HEK293 (cell line): ENCODE data around the gene CRIM1.

Source experiments
- CTCF ChIA-PET: fragments of 350-600 bp; formaldehyde crosslinking; extraction: SDS; loops from one replicate; lab custom pipeline; 2021; ENCODE audit warnings: antibody characterized with exemption; lab: Yijun Ruan, JAX
- POLR2A ChIA-PET: fragments of 300-600 bp; formaldehyde crosslinking; extraction: SDS; loops from one replicate; lab custom pipeline; 2020; ENCODE audit warnings: antibody characterized with exemption, inconsistent platforms; lab: Yijun Ruan, JAX
- H3K27ac ChIP-seq: fragments of 200-500 bp; sonication (Bioruptor generic); 2 replicates; pipeline ENCODE4 v1.5.1; 2014; ENCODE audit warnings: low read depth, low read length, control low read depth, inconsistent platforms; ENCODE audit errors: extremely low read depth
- H3K36me3 ChIP-seq, 2 experiments: fragments of 200-500 bp in 1 of 2; sonication (Bioruptor generic) in 1 of 2; 1 replicate in 1 of 2; 2 replicates in 1 of 2; pipeline ENCODE4 v1.5.1; 2014 to 2017; ENCODE audit warnings: inconsistent platforms in 2 of 2, low read length in 2 of 2; ENCODE audit not compliant: control insufficient read depth in 2 of 2, insufficient read depth in 1 of 2
- H3K4me1 ChIP-seq: fragments of 200-500 bp; sonication (Bioruptor generic); 2 replicates; pipeline ENCODE4 v1.5.1; 2014; ENCODE audit warnings: mild to moderate bottlenecking, low read length, inconsistent platforms; ENCODE audit not compliant: control insufficient read depth, insufficient read depth
- H3K4me3 ChIP-seq: 2 replicates; pipeline ENCODE4 v1.5.1; 2011; ENCODE audit warnings: low read depth, mild to moderate bottlenecking, control low read depth, low read length, moderate library complexity
- H3K9me3 ChIP-seq: fragments of 200-500 bp; sonication (Bioruptor generic); 2 replicates; pipeline ENCODE4 v1.5.1; 2014; ENCODE audit warnings: low read depth, low read length, inconsistent platforms; ENCODE audit not compliant: control insufficient read depth, insufficient read depth
- BCL11B ChIP-seq: fragments of 450-650 bp; formaldehyde crosslinking; IDR thresholded peaks from 2 replicates; pipeline ENCODE4 v1.5.1; 2016; ENCODE audit warnings: low read depth, missing biosample characterization, missing genetic modification characterization
- KLF1 ChIP-seq: fragments of 450-650 bp; formaldehyde crosslinking; IDR thresholded peaks from 2 replicates; pipeline ENCODE4 v1.5.1; 2016; ENCODE audit warnings: missing biosample characterization, missing genetic modification characterization
- MYNN ChIP-seq: fragments of 450-650 bp; formaldehyde crosslinking; IDR thresholded peaks from 2 replicates; pipeline ENCODE4 v1.5.1; 2016; ENCODE audit warnings: missing biosample characterization, missing genetic modification characterization, borderline replicate concordance
- PRDM10 ChIP-seq: fragments of 450-650 bp; formaldehyde crosslinking; IDR thresholded peaks from 2 replicates; pipeline ENCODE4 v1.5.1; 2016; ENCODE audit warnings: missing biosample characterization, missing genetic modification characterization
- RBAK ChIP-seq: fragments of 450-650 bp; formaldehyde crosslinking; IDR thresholded peaks from 2 replicates; pipeline ENCODE4 v1.5.1; 2016; ENCODE audit warnings: missing biosample characterization, missing genetic modification characterization
- YY2 ChIP-seq: fragments of 450-650 bp; formaldehyde crosslinking; IDR thresholded peaks from 2 replicates; pipeline ENCODE4 v1.5.1; 2016; ENCODE audit warnings: missing biosample characterization, missing genetic modification characterization
- ZBTB49 ChIP-seq: fragments of 450-650 bp; formaldehyde crosslinking; IDR thresholded peaks from 2 replicates; pipeline ENCODE4 v1.5.1; 2016; ENCODE audit warnings: missing biosample characterization, missing genetic modification characterization, low read depth
- ZNF16 ChIP-seq: fragments of 450-650 bp; formaldehyde crosslinking; IDR thresholded peaks from 2 replicates; pipeline ENCODE4 v1.5.1; 2016; ENCODE audit warnings: low read depth, missing biosample characterization, missing genetic modification characterization
- ZNF169 ChIP-seq: fragments of 450-650 bp; formaldehyde crosslinking; IDR thresholded peaks from 2 replicates; pipeline ENCODE4 v1.5.1; 2016; ENCODE audit warnings: missing biosample characterization, missing genetic modification characterization
- ZNF202 ChIP-seq: fragments of 450-650 bp; formaldehyde crosslinking; IDR thresholded peaks from 2 replicates; pipeline ENCODE4 v1.5.1; 2016; ENCODE audit warnings: missing biosample characterization, missing genetic modification characterization, borderline replicate concordance
- ZNF324 ChIP-seq: fragments of 450-650 bp; formaldehyde crosslinking; IDR thresholded peaks from 2 replicates; pipeline ENCODE4 v1.5.1; 2016; ENCODE audit warnings: missing biosample characterization, missing genetic modification characterization
- ZNF513 ChIP-seq: fragments of 450-650 bp; IDR thresholded peaks from 2 replicates; pipeline ENCODE4 v1.5.1; 2018; ENCODE audit warnings: missing biosample characterization, missing genetic modification characterization
- ZNF548 ChIP-seq: fragments of 450-650 bp; formaldehyde crosslinking; IDR thresholded peaks from 2 replicates; pipeline ENCODE4 v1.5.1; 2016; ENCODE audit warnings: missing biosample characterization, missing genetic modification characterization
- ZNF555 ChIP-seq: fragments of 450-650 bp; formaldehyde crosslinking; conservative IDR thresholded peaks from 2 replicates; pipeline ENCODE4 v1.5.1; 2017; ENCODE audit warnings: missing biosample characterization, mild to moderate bottlenecking, missing genetic modification characterization, inconsistent platforms
- ZNF558 ChIP-seq: fragments of 450-650 bp; formaldehyde crosslinking; IDR thresholded peaks from 2 replicates; pipeline ENCODE4 v1.5.1; 2016; ENCODE audit warnings: missing biosample characterization, missing genetic modification characterization
- ZNF707 ChIP-seq: fragments of 450-650 bp; formaldehyde crosslinking; IDR thresholded peaks from 2 replicates; pipeline ENCODE4 v1.5.1; 2016; ENCODE audit warnings: missing biosample characterization, missing genetic modification characterization
- ZNF76 ChIP-seq: fragments of 450-650 bp; formaldehyde crosslinking; IDR thresholded peaks from 2 replicates; pipeline ENCODE4; 2016; ENCODE audit warnings: low read depth, missing biosample characterization, missing genetic modification characterization, borderline replicate concordance
- TF ChIP-seq, protein P1 (sequence below): fragments of 450-650 bp; formaldehyde crosslinking; IDR thresholded peaks from 2 replicates; pipeline ENCODE4 v1.5.1; 2016; ENCODE audit warnings: missing biosample characterization, missing genetic modification characterization
- TF ChIP-seq, protein P2 (sequence below): fragments of 450-650 bp; formaldehyde crosslinking; IDR thresholded peaks from 2 replicates; pipeline ENCODE4 v1.5.1; 2017; ENCODE audit warnings: missing biosample characterization, missing genetic modification characterization

CRIM1 gene

DNA sequence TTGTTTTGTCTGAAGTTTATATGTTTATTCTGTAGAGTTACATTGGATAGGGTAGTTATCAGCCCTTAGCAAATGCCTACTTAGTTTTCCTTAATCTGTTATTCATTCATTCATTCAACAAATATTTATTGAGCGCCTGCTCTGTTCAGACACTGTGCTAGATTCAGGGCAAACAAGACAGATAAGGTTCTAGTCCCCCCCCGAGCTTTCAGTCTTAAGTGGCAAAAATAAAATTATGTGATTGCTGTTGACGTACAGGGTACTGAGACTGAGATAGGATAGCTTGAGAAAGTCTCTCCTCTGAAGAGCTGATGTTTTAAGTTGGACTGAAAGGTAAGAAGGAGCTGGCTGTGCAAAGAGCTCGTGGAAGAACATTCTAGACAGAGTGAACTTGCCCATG, 58.7 kb downstream of the CRIM1 start:
- no peak for TF ChIP-seq ZNF169 (tag by site-specific recombination)
- TF ChIP-seq, protein P1, sequence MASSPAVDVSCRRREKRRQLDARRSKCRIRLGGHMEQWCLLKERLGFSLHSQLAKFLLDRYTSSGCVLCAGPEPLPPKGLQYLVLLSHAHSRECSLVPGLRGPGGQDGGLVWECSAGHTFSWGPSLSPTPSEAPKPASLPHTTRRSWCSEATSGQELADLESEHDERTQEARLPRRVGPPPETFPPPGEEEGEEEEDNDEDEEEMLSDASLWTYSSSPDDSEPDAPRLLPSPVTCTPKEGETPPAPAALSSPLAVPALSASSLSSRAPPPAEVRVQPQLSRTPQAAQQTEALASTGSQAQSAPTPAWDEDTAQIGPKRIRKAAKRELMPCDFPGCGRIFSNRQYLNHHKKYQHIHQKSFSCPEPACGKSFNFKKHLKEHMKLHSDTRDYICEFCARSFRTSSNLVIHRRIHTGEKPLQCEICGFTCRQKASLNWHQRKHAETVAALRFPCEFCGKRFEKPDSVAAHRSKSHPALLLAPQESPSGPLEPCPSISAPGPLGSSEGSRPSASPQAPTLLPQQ = no peak
- TF ChIP-seq BCL11B = no peak
- no peak for TF ChIP-seq ZNF202 (tag by site-specific recombination)
- no peaks in the 10 kb centered on the region for H3K36me3 ChIP-seq
- CTCF ChIA-PET = interaction anchor here (0.8 to 1.1 kb wide), 4 partner anchors 8 to 371 kb away, joined by 3 to 7 read pairs (median 4); no protein-coding TSS in a partner anchor

DNA sequence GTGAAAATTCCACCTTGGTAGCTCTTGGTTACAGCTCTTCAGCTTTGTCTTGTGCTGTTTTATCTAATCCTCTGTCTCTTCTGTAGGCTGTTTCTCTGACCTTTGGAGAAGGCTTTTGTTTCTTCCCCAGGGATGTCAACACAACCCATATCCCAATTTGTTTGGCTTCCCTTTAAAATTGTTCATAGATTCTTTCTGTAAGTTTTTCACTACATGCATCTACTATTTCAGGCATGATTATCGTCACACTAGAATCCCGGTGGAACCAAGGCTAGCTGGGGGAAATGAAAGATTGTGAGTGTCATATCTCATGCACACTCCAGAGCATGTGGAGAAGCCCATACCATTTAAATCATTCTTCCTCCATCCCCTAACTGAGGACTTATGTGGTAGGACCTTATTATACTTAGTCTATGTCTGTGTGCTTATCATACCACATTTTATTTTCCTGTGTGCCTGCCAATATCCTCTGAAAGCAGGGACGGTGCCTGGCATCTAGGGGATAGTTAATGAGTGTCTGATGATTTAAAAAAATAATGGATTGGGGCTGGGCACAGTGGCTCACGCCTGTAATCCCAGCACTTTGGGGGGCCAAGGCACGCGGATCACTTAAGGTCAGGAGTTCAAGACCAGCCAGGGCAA, 59.9 kb downstream of the CRIM1 start:
- no peaks in the 10 kb centered on the region for H3K9me3 ChIP-seq
- H3K27ac ChIP-seq = no peak overlapping the region
- H3K4me3 ChIP-seq = no peak overlapping the region
- ChIA-PET POLR2A (no interaction called here), CTCF (no interaction called here)
- peaks cover 5% of the 10 kb centered on the region for H3K4me1 ChIP-seq
- no peaks in the 10 kb centered on the region for H3K36me3 ChIP-seq
- TF ChIP-seq ZNF324 (tag by site-specific recombination) (no peak), ZBTB49 (tag by site-specific recombination) (no peak), MYNN (tag by site-specific recombination) (no peak), ZNF513 (no peak), ZNF76 (tag by site-specific recombination) (no peak), ZNF558 (tag by site-specific recombination) (no peak), ZNF555 (tag by site-specific recombination) (no peak), YY2 (tag by site-specific recombination) (no peak), ZNF548 (tag by site-specific recombination) (no peak), ZNF16 (tag by site-specific recombination) (no peak), RBAK (tag by site-specific recombination) (no peak), ZNF707 (no peak), PRDM10 (tag by site-specific recombination) (no peak), KLF1 (tag by site-specific recombination) (no peak)
- TF ChIP-seq, protein P2, sequence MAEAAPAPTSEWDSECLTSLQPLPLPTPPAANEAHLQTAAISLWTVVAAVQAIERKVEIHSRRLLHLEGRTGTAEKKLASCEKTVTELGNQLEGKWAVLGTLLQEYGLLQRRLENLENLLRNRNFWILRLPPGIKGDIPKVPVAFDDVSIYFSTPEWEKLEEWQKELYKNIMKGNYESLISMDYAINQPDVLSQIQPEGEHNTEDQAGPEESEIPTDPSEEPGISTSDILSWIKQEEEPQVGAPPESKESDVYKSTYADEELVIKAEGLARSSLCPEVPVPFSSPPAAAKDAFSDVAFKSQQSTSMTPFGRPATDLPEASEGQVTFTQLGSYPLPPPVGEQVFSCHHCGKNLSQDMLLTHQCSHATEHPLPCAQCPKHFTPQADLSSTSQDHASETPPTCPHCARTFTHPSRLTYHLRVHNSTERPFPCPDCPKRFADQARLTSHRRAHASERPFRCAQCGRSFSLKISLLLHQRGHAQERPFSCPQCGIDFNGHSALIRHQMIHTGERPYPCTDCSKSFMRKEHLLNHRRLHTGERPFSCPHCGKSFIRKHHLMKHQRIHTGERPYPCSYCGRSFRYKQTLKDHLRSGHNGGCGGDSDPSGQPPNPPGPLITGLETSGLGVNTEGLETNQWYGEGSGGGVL (tag by site-specific recombination) = no peak
- TF ChIP-seq, protein P1 = no peak

More for the DNA sequence above, 58.7 kb downstream of the CRIM1 start:
- Histone ChIP-seq H3K9me3 (no peaks in the 10 kb centered on the region), H3K27ac (no peak overlapping the region), H3K4me1 (peaks cover 14% of the 10 kb centered on the region), H3K4me3 (no peak overlapping the region)
- POLR2A ChIA-PET = no interaction called here
